Osteocyte (in vitro differentiated cells): Measurements from ENCODE around the gene FBF1. TPM values are rescaled to one million over a fixed set of nuclear protein-coding genes. Genes with fewer than 3 reads are reported as not detected.
"Not testable (repeated sequence)": the region's sequence is repeated elsewhere in the genome, so short reads cannot be mapped to it uniquely, and the experiment has no call there.

Experiments
- DNase-seq: peaks from one replicate; pipeline ENCODE4 v3.0.0; 2021; ENCODE audit warnings: mixed read lengths; ENCODE audit not compliant: unreplicated experiment; ENCODE audit errors: extremely low spot score
- H3K27ac Mint-ChIP-seq: one replicate; pipeline ENCODE4 v1.8.0; 2021; ENCODE audit warnings: mild to moderate bottlenecking, mixed read lengths; ENCODE audit not compliant: unreplicated experiment
- H3K27me3 Mint-ChIP-seq: one replicate; pipeline ENCODE4 v1.8.0; 2021; ENCODE audit warnings: mixed read lengths; ENCODE audit not compliant: unreplicated experiment
- H3K36me3 Mint-ChIP-seq: one replicate; pipeline ENCODE4 v1.8.0; 2021; ENCODE audit warnings: mixed read lengths; ENCODE audit not compliant: unreplicated experiment
- H3K4me1 Mint-ChIP-seq: one replicate; pipeline ENCODE4 v1.8.0; 2021; ENCODE audit warnings: mixed read lengths; ENCODE audit not compliant: unreplicated experiment
- H3K4me3 Mint-ChIP-seq: one replicate; pipeline ENCODE4 v1.8.0; 2021; ENCODE audit warnings: mild to moderate bottlenecking, moderate library complexity, mixed read lengths; ENCODE audit not compliant: unreplicated experiment
- H3K9me3 Mint-ChIP-seq: one replicate; pipeline ENCODE4 v1.8.0; 2021; ENCODE audit warnings: mixed read lengths; ENCODE audit not compliant: unreplicated experiment
- CTCF ChIP-seq: fragments of 200-600 bp; sonication (generic); IDR thresholded peaks from 2 replicates; pipeline ENCODE4 v1.5.0; 2021; ENCODE audit warnings: antibody characterized with exemption, mild to moderate bottlenecking, moderate library complexity
- total RNA-seq: library from RNA; stranded (reverse); gene quantifications from 2 replicates; pipeline ENCODE4 v1.2.1, GENCODE V29; 2021

FBF1 gene
- total RNA-seq, 1 donor from 2014 or later = 14.8 TPM

GRCh38 chr17:75889454-75889853 lies 51.4 kb downstream of the FBF1 start:
- no peak overlapping the region for H3K27ac Mint-ChIP-seq
- no peaks in the 10 kb centered on the region for H3K27me3 Mint-ChIP-seq
- no peak for TF ChIP-seq CTCF
- H3K4me1 Mint-ChIP-seq = peaks cover 9% of the 10 kb centered on the region
- H3K36me3 Mint-ChIP-seq = peaks cover 5% of the 10 kb centered on the region
- H3K4me3 Mint-ChIP-seq = no peak overlapping the region
- DNase-seq = no peak
- no peaks in the 10 kb centered on the region for H3K9me3 Mint-ChIP-seq

- Mint-ChIP-seq H3K4me1 (no peaks in the 10 kb centered on the region), H3K4me3 (no peak overlapping the region), H3K9me3 (no peaks in the 10 kb centered on the region), H3K27ac (no peak overlapping the region), H3K27me3 (no peaks in the 10 kb centered on the region), H3K36me3 (peaks cover 5% of the 10 kb centered on the region)
- no peak for DNase-seq
- no peak for TF ChIP-seq CTCF
Measured at GRCh38 chr17:75888484-75888883, 52.4 kb downstream of the FBF1 start.

GRCh38 chr17:75885860-75886259 lies 55.0 kb downstream of the FBF1 start:
- H3K4me1 Mint-ChIP-seq, H3K36me3 Mint-ChIP-seq, H3K9me3 Mint-ChIP-seq, H3K27me3 Mint-ChIP-seq, DNase-seq, H3K27ac Mint-ChIP-seq, H3K4me3 Mint-ChIP-seq: not testable (repeated sequence)

DNA sequence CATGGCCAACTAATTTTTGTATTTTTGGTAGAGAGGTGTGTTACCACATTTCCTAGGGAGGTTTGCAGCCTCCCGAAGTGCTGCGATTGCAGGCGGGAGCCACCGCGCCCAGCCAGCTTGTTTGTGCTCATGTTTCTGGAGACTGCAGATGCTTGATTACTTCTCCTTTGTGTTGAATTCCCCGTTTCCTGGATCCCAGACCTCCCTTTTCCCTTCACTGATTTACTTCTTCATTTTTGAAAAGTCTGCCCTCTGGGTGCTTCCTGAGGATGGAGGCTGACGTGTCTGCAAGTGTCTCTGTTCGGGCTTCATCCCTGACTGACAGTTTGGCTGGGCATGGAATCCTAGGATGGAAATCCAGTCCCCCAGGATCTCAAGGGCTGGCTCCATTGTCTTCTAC lies 55.4 kb downstream of the FBF1 start:
- Mint-ChIP-seq H3K4me3 (no peak overlapping the region), H3K36me3 (peaks cover 3% of the 10 kb centered on the region), H3K27me3 (no peaks in the 10 kb centered on the region), H3K4me1 (peaks cover 6% of the 10 kb centered on the region), H3K27ac (no peak overlapping the region), H3K9me3 (no peaks in the 10 kb centered on the region)
- no peak for TF ChIP-seq CTCF
- no peak for DNase-seq

DNA sequence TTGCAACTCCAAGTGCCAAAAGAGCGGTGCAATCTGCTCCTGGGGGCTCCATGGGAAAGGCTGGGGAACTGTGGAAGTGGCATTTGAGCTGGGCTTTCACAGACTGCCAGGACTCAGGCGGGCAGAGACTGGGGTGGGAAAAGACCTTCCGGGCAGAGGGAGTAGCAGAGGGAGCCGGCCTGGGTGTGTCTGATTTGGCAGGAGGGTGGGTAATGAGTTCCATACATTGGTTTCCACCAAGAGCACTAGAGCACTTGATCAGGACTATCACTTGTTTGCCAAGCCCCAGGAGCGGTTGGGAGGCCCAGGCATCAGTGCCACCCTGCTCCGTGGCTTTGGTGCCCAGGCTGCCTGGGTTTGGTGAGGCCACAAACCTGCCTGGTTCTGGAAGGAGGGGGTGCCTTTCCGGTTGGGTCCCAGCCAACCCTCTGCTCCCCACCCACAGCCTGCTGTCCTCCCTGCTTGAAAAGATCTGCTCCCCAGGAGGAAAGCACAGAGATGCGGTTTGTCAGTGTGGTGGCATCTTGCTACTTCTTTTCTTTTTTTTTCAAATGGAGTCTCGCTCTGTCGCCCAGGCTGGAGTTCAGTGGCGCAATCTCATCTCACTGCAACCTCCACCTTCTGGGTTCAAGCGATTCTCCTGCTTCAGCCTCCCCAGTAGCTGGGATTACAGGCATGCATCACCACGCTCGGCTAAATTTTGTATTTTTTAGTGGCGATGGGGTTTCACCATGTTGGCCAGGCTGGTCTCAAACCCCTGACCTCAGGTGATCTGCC lies 59.0 kb downstream of the FBF1 start:
- Mint-ChIP-seq H3K4me1 (peaks cover 20% of the 10 kb centered on the region), H3K27me3 (no peaks in the 10 kb centered on the region), H3K36me3 (no peaks in the 10 kb centered on the region), H3K4me3 (no peak overlapping the region), H3K27ac (no peak overlapping the region), H3K9me3 (no peaks in the 10 kb centered on the region)
- no peak for TF ChIP-seq CTCF
- DNase-seq = no peak
